K562 (cell line): ENCODE measurements around the gene AGPAT4. TPM values are rescaled to one million over a fixed set of nuclear protein-coding genes. Genes with fewer than 3 reads are reported as not detected.

ENCODE experiments used
- ARNT ChIP-seq, 2 experiments: fragments of 450-650 bp; IDR thresholded peaks; 2 replicates each; pipeline ENCODE4 v1.6.1; 2016; ENCODE audit warnings: mild to moderate bottlenecking in 1 of 2
- BMI1 ChIP-seq: fragments of 150-350 bp; IDR thresholded peaks from 2 replicates; pipeline ENCODE4 v1.6.1; 2014; ENCODE audit warnings: low read length
- CHCHD3 ChIP-seq: fragments of 250-450 bp; sonication (Bioruptor Pico); IDR thresholded peaks from 2 replicates; pipeline ENCODE4 v2.1.2; 2022; ENCODE audit warnings: mild to moderate bottlenecking
- ESRRB ChIP-seq: fragments of 250-450 bp; sonication (Bioruptor Pico); IDR thresholded peaks from 2 replicates; pipeline ENCODE4 v1.5.0; 2020; ENCODE audit warnings: mild to moderate bottlenecking, moderate library complexity, borderline replicate concordance
- GABPB1 ChIP-seq: sonication (generic); formaldehyde crosslinking; IDR thresholded peaks from 2 replicates; pipeline ENCODE4 v1.8.0; 2022; ENCODE audit warnings: mild to moderate bottlenecking, missing genetic modification reagents
- GMEB1 ChIP-seq: fragments of 250-450 bp; sonication (Bioruptor Pico); IDR thresholded peaks from 2 replicates; pipeline ENCODE4 v1.4.0; 2020; ENCODE audit warnings: mild to moderate bottlenecking
- HMG20A ChIP-seq: fragments of 450-650 bp; formaldehyde crosslinking; conservative IDR thresholded peaks from 2 replicates; pipeline ENCODE4 v1.4.0; 2020; ENCODE audit warnings: mild to moderate bottlenecking, mixed read lengths
- MGA ChIP-seq: fragments of 450-650 bp; IDR thresholded peaks from 2 replicates; pipeline ENCODE4 v1.6.1; 2016; ENCODE audit warnings: mild to moderate bottlenecking, moderate library complexity
- PKNOX1 ChIP-seq: fragments of 450-650 bp; IDR thresholded peaks from 2 replicates; pipeline ENCODE4 v1.6.1; 2016
- RB1 ChIP-seq: fragments of 450-650 bp; IDR thresholded peaks from 2 replicates; pipeline ENCODE4 v1.6.1; 2017; ENCODE audit warnings: low read depth, mild to moderate bottlenecking
- TSC22D4 ChIP-seq: fragments of 450-650 bp; IDR thresholded peaks from 2 replicates; pipeline ENCODE4 v1.6.1; 2016; ENCODE audit warnings: missing genetic modification characterization, missing biosample characterization, control low read depth
- ZFP30 ChIP-seq: fragments of 250-450 bp; sonication (Bioruptor Pico); IDR thresholded peaks from 2 replicates; pipeline ENCODE4 v1.8.0; 2022; ENCODE audit warnings: moderate library complexity, mild to moderate bottlenecking, inconsistent platforms, borderline replicate concordance
- ZFX ChIP-seq: sonication (generic); formaldehyde crosslinking; IDR thresholded peaks from 2 replicates; pipeline ENCODE4 v1.8.0; 2022; ENCODE audit warnings: mild to moderate bottlenecking, missing genetic modification reagents, moderate library complexity
- ZNF347 ChIP-seq: fragments of 450-650 bp; formaldehyde crosslinking; IDR thresholded peaks from 2 replicates; pipeline ENCODE4 v1.4.0; 2020; ENCODE audit warnings: low read depth, mild to moderate bottlenecking, moderate library complexity
- ZSCAN32 ChIP-seq: fragments of 450-650 bp; formaldehyde crosslinking; IDR thresholded peaks from 2 replicates; pipeline ENCODE4 v1.4.0; 2020; ENCODE audit warnings: mild to moderate bottlenecking, moderate library complexity
- polyA plus RNA-seq, 8 experiments: library from polyadenylated mRNA; depleted of rRNA in 4 of 8; stranded (reverse) in 5 of 8; unstranded in 3 of 8; fragments of >200 nt; fragmentation: Nextera tagmentation in 2 of 8; fragmentation: Illumina TruSeq in 1 of 8; extraction: Ambion mirVana in 2 of 8; extraction: Trizol in 1 of 8; gene quantifications; 2 replicates each; pipeline versions ENCODE4 v1.2.1 to v1.2.3, GENCODE V29; 2011 to 2014; ENCODE audit warnings: inconsistent platforms in 1 of 8, missing spikeins in 1 of 8
- total RNA-seq, 7 experiments: library from RNA; depleted of rRNA in 6 of 7; stranded (reverse); fragments of >200 nt in 6 of 7; fragmentation: Illumina TruSeq in 2 of 7; extraction: Trizol in 2 of 7; gene quantifications; 2 replicates each; pipeline versions ENCODE4 v1.2.1 to v1.2.3, GENCODE V29; 2011 to 2021; ENCODE audit warnings: low replicate concordance in 1 of 7

Gene AGPAT4
- total and polyA plus RNA-seq, 9 of the 15 experiments (the other 6 are each of a cell fraction or from before 2014, with no cell fraction given): 2.2 to 15.0 (median 5.7) TPM

GRCh38 chr6:161228921-161229591 lies 44.8 kb downstream of the AGPAT4 start (continued):
- TF ChIP-seq MGA: no peak; the same call in 1 of the 2 replicates
- no peak for TF ChIP-seq ZFX (CRISPR knock-in tag)
- no peak for TF ChIP-seq CHCHD3 (CRISPR knock-in tag)
- TF ChIP-seq TSC22D4 (tag): no peak
- no peak for TF ChIP-seq HMG20A (CRISPR knock-in tag)
- no peak for TF ChIP-seq RB1
- TF ChIP-seq ARNT (IDR thresholded peaks at IDR 0.05): peak in 1 of 2 experiments; percentile 40; a peak in 1 of 4 replicates
- TF ChIP-seq BMI1: no peak
- TF ChIP-seq PKNOX1: peak; percentile 69
- no peak for TF ChIP-seq GMEB1 (CRISPR knock-in tag)
- no peak for TF ChIP-seq ESRRB (CRISPR knock-in tag)
- TF ChIP-seq ZNF347 (CRISPR knock-in tag): 0 out of 2 replicates have a peak, but pooled peaks have one; percentile 45
- no peak for TF ChIP-seq ZSCAN32 (CRISPR knock-in tag)
- TF ChIP-seq ZFP30 (CRISPR knock-in tag): no peak
- TF ChIP-seq GABPB1 (CRISPR knock-in tag): no peak
